Measurements from ENCODE around the gene ARL16.

The ARL16 gene

GRCh38 chr17:81650951-81651350 is 32.6 kb downstream of the ARL16 start:
- no peak overlapping the region for H3K27ac Mint-ChIP-seq
- H3K4me3 Mint-ChIP-seq: no peak overlapping the region
- DNase-seq (ENCODE audit: low spot score in 2 of 2) (no peak), ATAC-seq (no peak)
- no peaks in the 10 kb centered on the region for H3K9me3 Mint-ChIP-seq
- peaks cover 6% of the 10 kb centered on the region for H3K36me3 Mint-ChIP-seq
- peaks cover 12% of the 10 kb centered on the region for H3K4me1 Mint-ChIP-seq

DNA sequence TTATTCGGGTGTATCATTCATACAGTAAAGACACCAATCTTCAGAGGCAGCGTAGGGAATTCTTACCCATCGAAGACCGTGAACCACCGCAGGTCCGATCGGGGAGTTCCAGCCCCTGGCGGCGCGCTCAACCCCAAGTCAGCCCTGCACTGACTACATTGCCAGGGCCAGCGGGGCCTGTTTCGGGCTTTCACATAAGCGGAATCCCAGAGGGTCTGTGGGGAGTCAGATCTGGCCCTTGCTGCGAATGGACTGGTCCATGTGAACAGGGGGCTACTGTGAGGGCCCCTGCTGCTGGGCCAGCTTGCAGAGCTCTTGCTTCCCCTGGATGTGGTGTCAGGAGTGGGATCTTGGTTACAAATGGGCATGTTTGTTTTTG is 34.9 kb downstream of the ARL16 start:
- H3K4me3 Mint-ChIP-seq: no peak overlapping the region

DNA sequence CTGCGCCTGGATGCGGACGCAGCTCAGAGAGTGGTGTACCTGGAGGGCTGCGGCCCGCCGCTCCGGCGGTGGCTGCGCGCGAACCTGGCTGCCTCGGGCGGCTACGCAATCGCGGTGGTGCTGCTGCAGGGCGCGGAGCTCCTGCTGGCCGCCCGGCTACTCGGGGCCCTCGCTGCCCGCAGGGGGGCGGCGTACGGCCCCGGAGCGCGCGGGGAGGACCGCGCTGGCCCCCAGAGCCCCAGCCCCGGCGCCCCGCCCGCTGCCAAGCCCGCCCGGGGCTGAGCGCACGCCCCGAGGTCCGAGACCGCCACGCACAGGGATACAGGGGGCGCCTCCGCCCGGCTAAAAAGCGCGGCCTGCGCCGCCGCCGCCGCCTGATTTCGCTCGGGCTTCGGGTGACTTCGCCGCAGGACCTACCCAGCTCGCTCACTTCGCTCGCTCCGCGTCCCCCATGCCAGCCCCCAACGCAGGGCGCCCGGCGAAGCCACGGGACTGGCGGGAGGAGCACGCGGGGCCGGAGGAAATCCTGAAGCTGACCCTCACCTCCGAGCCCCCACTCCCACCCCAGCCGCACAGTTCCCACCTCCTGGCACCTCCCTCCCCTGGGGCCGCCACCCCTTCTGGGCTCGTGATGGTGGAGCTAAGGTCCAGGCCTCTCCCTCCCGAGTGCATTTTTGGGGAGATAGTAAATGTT is 35.4 kb downstream of the ARL16 start:
- no peak overlapping the region for H3K4me3 Mint-ChIP-seq
- DNase-seq (ENCODE audit: low spot score in 2 of 2): no peak
- no peak for ATAC-seq
- no peaks in the 10 kb centered on the region for H3K36me3 Mint-ChIP-seq
- no peaks in the 10 kb centered on the region for H3K9me3 Mint-ChIP-seq
- peaks cover 2% of the 10 kb centered on the region for H3K4me1 Mint-ChIP-seq
- no peak overlapping the region for H3K27ac Mint-ChIP-seq

More for the DNA sequence above, 34.9 kb downstream of the ARL16 start:
- Mint-ChIP-seq H3K4me1 (peaks cover 7% of the 10 kb centered on the region), H3K27ac (no peak overlapping the region), H3K9me3 (no peaks in the 10 kb centered on the region), H3K36me3 (peaks cover 4% of the 10 kb centered on the region)
- DNase-seq (ENCODE audit: low spot score in 2 of 2) (no peak), ATAC-seq (no peak)

- DNase-seq (ENCODE audit: low spot score in 2 of 2): no peak
- H3K36me3 Mint-ChIP-seq: no peaks in the 10 kb centered on the region
- ATAC-seq: no peak
- no peak overlapping the region for H3K27ac Mint-ChIP-seq
- no peaks in the 10 kb centered on the region for H3K4me1 Mint-ChIP-seq
- H3K9me3 Mint-ChIP-seq: no peaks in the 10 kb centered on the region
- no peak overlapping the region for H3K4me3 Mint-ChIP-seq
These were observed 36.0 kb downstream of the ARL16 start for GRCh38 chr17:81647640-81648012.

- Mint-ChIP-seq H3K27ac (no peak overlapping the region), H3K36me3 (no peaks in the 10 kb centered on the region), H3K4me1 (no peaks in the 10 kb centered on the region), H3K9me3 (no peaks in the 10 kb centered on the region), H3K4me3 (no peak overlapping the region)
- DNase-seq (ENCODE audit: low spot score in 2 of 2): no peak
- no peak for ATAC-seq
These were observed 36.6 kb downstream of the ARL16 start for GRCh38 chr17:81646869-81647600.

DNA sequence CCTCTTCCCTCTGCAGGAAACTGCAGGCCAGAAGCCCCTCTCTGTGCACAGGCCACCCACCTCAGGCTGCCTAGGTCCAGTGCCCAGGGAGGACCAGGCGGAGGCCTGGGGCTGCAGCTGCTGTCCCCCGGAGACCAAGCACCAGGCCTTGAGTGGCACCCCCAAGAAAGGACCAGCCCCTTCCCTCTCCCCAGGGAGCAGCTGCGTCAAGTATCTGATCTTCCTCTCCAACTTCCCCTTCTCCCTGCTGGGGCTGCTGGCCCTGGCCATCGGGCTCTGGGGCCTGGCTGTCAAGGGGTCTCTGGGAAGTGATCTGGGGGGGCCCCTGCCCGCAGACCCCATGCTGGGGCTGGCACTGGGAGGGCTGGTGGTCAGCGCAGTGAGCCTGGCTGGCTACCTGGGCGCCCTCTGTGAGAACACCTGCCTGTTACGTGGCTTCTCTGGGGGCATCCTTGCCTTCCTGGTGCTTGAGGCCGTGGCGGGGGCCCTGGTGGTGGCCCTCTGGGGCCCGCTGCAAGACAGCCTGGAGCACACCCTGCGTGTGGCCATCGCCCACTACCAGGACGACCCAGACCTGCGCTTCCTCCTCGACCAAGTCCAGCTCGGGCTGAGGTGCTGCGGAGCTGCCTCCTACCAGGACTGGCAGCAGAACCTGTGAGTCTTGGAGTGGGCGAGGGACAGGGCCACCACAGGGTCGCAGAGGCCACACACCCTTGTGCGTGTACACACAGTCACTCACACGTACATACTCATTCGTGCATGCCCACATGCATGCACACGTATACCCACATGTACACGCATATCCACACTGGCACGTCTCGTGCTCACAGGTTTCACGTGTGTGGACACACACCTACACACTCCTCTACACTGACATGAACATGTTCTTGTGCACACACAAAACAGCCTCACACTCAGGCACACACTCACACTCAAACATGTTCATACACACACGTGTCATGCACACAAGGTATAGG is 38.3 kb downstream of the ARL16 start:
- H3K27ac Mint-ChIP-seq: no peak overlapping the region
- no peaks in the 10 kb centered on the region for H3K4me1 Mint-ChIP-seq
- no peaks in the 10 kb centered on the region for H3K9me3 Mint-ChIP-seq
- no peaks in the 10 kb centered on the region for H3K36me3 Mint-ChIP-seq
- no peak overlapping the region for H3K4me3 Mint-ChIP-seq
- ATAC-seq (no peak), DNase-seq (ENCODE audit: low spot score in 2 of 2) (no peak)

GRCh38 chr17:81644496-81644895 is 39.1 kb downstream of the ARL16 start:
- H3K4me3 Mint-ChIP-seq: no peak overlapping the region
- DNase-seq (ENCODE audit: low spot score in 2 of 2) (no peak), ATAC-seq (peak; percentile 32)
- H3K36me3 Mint-ChIP-seq: no peaks in the 10 kb centered on the region
- H3K4me1 Mint-ChIP-seq: no peaks in the 10 kb centered on the region
- H3K27ac Mint-ChIP-seq: peak overlapping the region; percentile 58
- H3K9me3 Mint-ChIP-seq: no peaks in the 10 kb centered on the region

GRCh38 chr17:81641825-81642489 is 41.6 kb downstream of the ARL16 start:
- no peaks in the 10 kb centered on the region for H3K9me3 Mint-ChIP-seq
- no peaks in the 10 kb centered on the region for H3K36me3 Mint-ChIP-seq
- H3K4me1 Mint-ChIP-seq: no peaks in the 10 kb centered on the region
- ATAC-seq (no peak), DNase-seq (ENCODE audit: low spot score in 2 of 2) (no peak)
- H3K27ac Mint-ChIP-seq: no peak overlapping the region
- no peak overlapping the region for H3K4me3 Mint-ChIP-seq

DNA sequence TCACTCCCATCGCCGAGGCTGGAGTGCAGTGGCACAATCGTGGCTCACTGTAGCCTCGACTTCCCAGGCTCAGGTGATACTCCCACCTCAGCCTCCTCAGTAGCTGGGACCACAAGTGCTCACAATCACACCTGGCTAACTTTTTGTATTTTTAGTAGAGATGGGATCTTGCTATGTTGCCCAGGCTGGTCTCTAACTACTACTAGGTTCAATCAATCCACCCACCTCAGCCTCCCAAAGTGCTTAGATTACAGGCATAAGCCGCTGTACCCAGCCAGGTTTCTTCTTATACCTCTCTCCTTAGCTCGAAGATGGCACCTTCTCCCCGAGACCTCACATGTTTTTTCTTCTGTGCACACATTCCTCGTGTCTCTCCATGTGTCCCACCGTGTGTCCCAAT is 43.6 kb downstream of the ARL16 start:
- no peak for ATAC-seq
- H3K4me3 Mint-ChIP-seq: no peak overlapping the region

GRCh38 chr17:81638683-81639082 is 44.9 kb downstream of the ARL16 start:
- DNase-seq (ENCODE audit: low spot score in 2 of 2) (no peak), ATAC-seq (no peak)
- no peaks in the 10 kb centered on the region for H3K9me3 Mint-ChIP-seq
- H3K36me3 Mint-ChIP-seq: peaks cover 28% of the 10 kb centered on the region
- H3K27ac Mint-ChIP-seq: no peak overlapping the region
- H3K4me3 Mint-ChIP-seq: no peak overlapping the region
- peaks cover 12% of the 10 kb centered on the region for H3K4me1 Mint-ChIP-seq

More for the DNA sequence above, 43.6 kb downstream of the ARL16 start:
- DNase-seq (ENCODE audit: low spot score in 2 of 2): no peak
- Mint-ChIP-seq H3K27ac (no peak overlapping the region), H3K9me3 (no peaks in the 10 kb centered on the region), H3K36me3 (peaks cover 15% of the 10 kb centered on the region), H3K4me1 (peaks cover 12% of the 10 kb centered on the region)

- Mint-ChIP-seq H3K9me3 (no peaks in the 10 kb centered on the region), H3K4me1 (peaks cover 12% of the 10 kb centered on the region), H3K4me3 (peak within 1 kb of the TSS; percentile 96), H3K27ac (peak within 1 kb of the TSS; percentile 98), H3K36me3 (peaks cover 45% of the 10 kb centered on the region)
- DNase-seq (ENCODE audit: low spot score in 2 of 2): peak; percentile 90 to 94
- ATAC-seq: peak; percentile 95
These were observed 46.9 kb downstream of the ARL16 start, which contains the start of the genes NPLOC4 and TSPAN10 for GRCh38 chr17:81636505-81637288. Gene NPLOC4, minus strand, starts transcription at chr17:81637112. Its CDS starts 182 bp downstream, at chr17:81636930. Gene TSPAN10, plus strand, starts transcription at chr17:81637196. Its CDS starts 5,217 bp downstream, at chr17:81642413.

DNA sequence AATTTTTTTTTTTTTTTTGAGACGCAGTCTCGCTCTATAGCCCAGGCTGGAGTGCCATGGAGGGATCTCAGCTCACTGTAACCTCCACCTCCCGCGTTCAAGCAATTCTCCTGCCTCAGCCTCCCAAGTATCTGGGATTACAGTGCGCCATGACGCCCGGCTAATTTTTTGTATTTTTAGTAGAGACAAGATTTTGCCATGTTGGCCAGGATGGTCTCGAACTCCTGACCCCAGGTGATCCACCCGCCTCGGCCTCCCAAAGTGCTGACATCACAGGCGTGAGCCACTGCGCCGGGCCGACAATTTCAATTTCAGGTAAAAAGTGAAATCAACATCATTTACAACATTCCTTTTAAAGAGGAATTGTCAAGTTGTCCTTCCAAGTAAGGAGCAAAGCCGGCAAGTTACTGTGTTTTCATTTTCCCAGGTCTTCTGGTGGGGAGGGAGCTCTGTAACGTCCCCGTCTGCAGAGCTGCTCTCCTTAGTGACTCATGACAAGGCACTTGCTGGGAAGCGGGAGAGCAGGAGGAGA is 47.6 kb downstream of the ARL16 start:
- Mint-ChIP-seq H3K27ac (peak overlapping the region; percentile 98), H3K4me1 (peaks cover 12% of the 10 kb centered on the region), H3K4me3 (peak overlapping the region; percentile 96), H3K36me3 (peaks cover 50% of the 10 kb centered on the region), H3K9me3 (no peaks in the 10 kb centered on the region)
- peak; percentile 41 for ATAC-seq
- no peak for DNase-seq (ENCODE audit: low spot score in 2 of 2)

GRCh38 chr17:81635431-81635830 is 48.2 kb downstream of the ARL16 start:
- peaks cover 56% of the 10 kb centered on the region for H3K36me3 Mint-ChIP-seq
- ATAC-seq (no peak), DNase-seq (ENCODE audit: low spot score in 2 of 2) (no peak)
- H3K27ac Mint-ChIP-seq: peak overlapping the region; percentile 98
- peaks cover 12% of the 10 kb centered on the region for H3K4me1 Mint-ChIP-seq
- peak overlapping the region; percentile 96 for H3K4me3 Mint-ChIP-seq
- H3K9me3 Mint-ChIP-seq: no peaks in the 10 kb centered on the region

DNA sequence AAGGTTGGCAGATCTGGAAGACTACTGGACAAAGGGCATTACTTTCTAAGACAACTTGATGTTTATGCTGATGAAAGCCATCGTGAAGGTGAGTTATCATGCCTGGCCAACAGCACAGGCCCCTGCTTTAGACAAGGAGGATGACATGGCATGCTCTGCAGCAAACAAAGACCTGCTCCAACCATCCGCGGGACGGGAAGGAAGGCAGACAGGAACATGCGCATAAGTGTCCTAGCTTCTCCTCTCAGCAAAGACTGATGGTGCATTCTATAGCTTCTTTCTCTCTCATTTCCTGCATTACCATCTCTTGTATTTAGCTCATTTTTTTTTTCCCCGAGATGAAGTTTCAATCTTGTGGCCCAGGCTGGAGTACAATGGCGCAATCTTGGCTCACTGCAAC is 52.1 kb downstream of the ARL16 start:
- peaks cover 12% of the 10 kb centered on the region for H3K4me1 Mint-ChIP-seq
- H3K36me3 Mint-ChIP-seq: peaks cover 94% of the 10 kb centered on the region
- ATAC-seq (no peak), DNase-seq (ENCODE audit: low spot score in 2 of 2) (no peak)
- no peak overlapping the region for H3K27ac Mint-ChIP-seq
- H3K4me3 Mint-ChIP-seq: no peak overlapping the region
- H3K9me3 Mint-ChIP-seq: no peaks in the 10 kb centered on the region

Measured in stimulated activated effector memory CD8-positive, alpha-beta T cell treated with anti-CD3 and anti-CD28 coated beads, Interleukin-12 subunit alpha, Interleukin-12 subunit beta, amount 100 ng/mL, for 72 hours (primary cell).